ENCODE data around the gene SEC22A. TPM values are rescaled to one million over a fixed set of nuclear protein-coding genes. Genes with fewer than 3 reads are reported as not detected.

Gene SEC22A
- polyA plus RNA-seq, 1 of the 3 experiments (the other 2 are of a cell fraction) = 13.0 TPM

- Histone ChIP-seq H3K79me2 (ENCODE audit: insufficient read depth) (no peaks in the 10 kb centered on the region), H3F3A (replicated peaks; ENCODE audit: insufficient read depth) (peaks cover 18% of the 10 kb centered on the region), H3K9ac (no peak overlapping the region), H3K4me3 (ENCODE audit: low read depth in 2 of 2, low read length in 1 of 2) (no peak overlapping the region), H3K9me2 (no peaks in the 10 kb centered on the region), H3K9me3 (no peaks in the 10 kb centered on the region), H3K27me3 (ENCODE audit: insufficient read depth) (no peaks in the 10 kb centered on the region), H3K27ac (ENCODE audit: low read depth in 2 of 2, low read length in 1 of 2) (peak overlapping the region in 1 of 2 experiments; percentile 85; a peak in 1 of 4 replicates), H4K20me1 (ENCODE audit: insufficient read depth) (no peaks in the 10 kb centered on the region), H3K36me3 (replicated peaks in 1 of 2; ENCODE audit: control insufficient read depth in 1 of 2, insufficient read depth in 2 of 2, low read length in 1 of 2) (peaks cover 19 to 20% of the 10 kb centered on the region in 2 experiments), H3K4me2 (no peak overlapping the region), H2AFZ (ENCODE audit: low read depth) (no peak overlapping the region), H3K4me1 (ENCODE audit: control insufficient read depth in 1 of 2, insufficient read depth in 2 of 2, low read depth in 1 of 2, low read length in 1 of 2) (peaks cover 0 to 7% of the 10 kb centered on the region in 2 experiments; a peak in 1 of 4 replicates)
- POLR2A ChIA-PET = no interaction called here
- CTCF ChIA-PET = interaction anchor here (1.0 to 1.5 kb wide), 2 partner anchors 64 to 287 kb away, joined by 3 read pairs; no protein-coding TSS in a partner anchor
- 75% methylated on average over 5 of the region's 5 CpGs for WGBS (ENCODE audit: low lambda C conversion rate)
- DNase-seq = no peak
- TF ChIP-seq CHD2 (IDR thresholded peaks at IDR 0.05; ENCODE audit: low read length, partially characterized antibody) (no peak), IRF3 (IDR thresholded peaks at IDR 0.05; ENCODE audit: low read depth, low read length) (no peak), FOXM1 (IDR thresholded peaks at IDR 0.05; ENCODE audit: low read depth) (no peak), POLR2AphosphoS5 (IDR thresholded peaks at IDR 0.05; ENCODE audit: low read depth, low read length) (no peak), RAD21 (IDR thresholded peaks at IDR 0.05; ENCODE audit: low read length) (no peak), YY1 (IDR thresholded peaks at IDR 0.05; ENCODE audit: low read depth) (no peak), REST (IDR thresholded peaks at IDR 0.05; ENCODE audit: low read depth, low read length) (no peak)
Observed at GRCh38 chr3:123271466-123272159, 69.9 kb downstream of the SEC22A start.

- peak overlapping the region; percentile 35; the same call in 1 of the 2 replicates for H3K9ac ChIP-seq
- peak overlapping the region in 1 of 2 experiments; percentile 85; a peak in 2 of 4 replicates for H3K27ac ChIP-seq (ENCODE audit: low read depth in 2 of 2, low read length in 1 of 2)
- H3K9me2 ChIP-seq = no peaks in the 10 kb centered on the region
- ChIA-PET POLR2A (no interaction called here), CTCF (interaction anchor here (1.0 kb wide), 1 partner anchor 63 kb away, joined by 3 read pairs; no protein-coding TSS in a partner anchor)
- H2AFZ ChIP-seq (ENCODE audit: low read depth) = no peak overlapping the region
- H3K36me3 ChIP-seq (replicated peaks in 1 of 2; ENCODE audit: control insufficient read depth in 1 of 2, insufficient read depth in 2 of 2, low read length in 1 of 2) = peaks cover 13 to 15% of the 10 kb centered on the region in 2 experiments
- no peak overlapping the region for H3K4me3 ChIP-seq (ENCODE audit: low read depth in 2 of 2, low read length in 1 of 2)
- no peaks in the 10 kb centered on the region for H3K27me3 ChIP-seq (ENCODE audit: insufficient read depth)
- H3K9me3 ChIP-seq = no peaks in the 10 kb centered on the region
- DNase-seq = no peak
- peaks cover 18% of the 10 kb centered on the region for H3F3A ChIP-seq (replicated peaks; ENCODE audit: insufficient read depth)
- H3K4me2 ChIP-seq = no peak overlapping the region
- H4K20me1 ChIP-seq (ENCODE audit: insufficient read depth) = no peaks in the 10 kb centered on the region
- no peak for TF ChIP-seq ELF1 (IDR thresholded peaks at IDR 0.05)
- TF ChIP-seq SMC3 (IDR thresholded peaks at IDR 0.05; ENCODE audit: low read depth, low read length) = no peak
- no peak for TF ChIP-seq RFX5 (IDR thresholded peaks at IDR 0.05; ENCODE audit: low read length)
- no peak for TF ChIP-seq YY1 (IDR thresholded peaks at IDR 0.05; ENCODE audit: low read depth)
- TF ChIP-seq REST (IDR thresholded peaks at IDR 0.05; ENCODE audit: low read depth, low read length) = no peak
- no peak for TF ChIP-seq SIN3A (IDR thresholded peaks at IDR 0.05; ENCODE audit: borderline replicate concordance, low read depth, low read length)
- no peak for TF ChIP-seq RXRA (IDR thresholded peaks at IDR 0.05; ENCODE audit: borderline replicate concordance, low read depth)
- no peak for TF ChIP-seq EZH2phosphoT487 (IDR thresholded peaks at IDR 0.05; ENCODE audit: borderline replicate concordance, low read depth)
- no peak for TF ChIP-seq POLR2AphosphoS5 (IDR thresholded peaks at IDR 0.05; ENCODE audit: low read depth, low read length)
- H3K4me1 ChIP-seq (ENCODE audit: control insufficient read depth in 1 of 2, insufficient read depth in 2 of 2, low read depth in 1 of 2, low read length in 1 of 2) = peaks cover 0 to 7% of the 10 kb centered on the region in 2 experiments; a peak in 1 of 4 replicates
- 98% methylated on average over 2 of the region's 2 CpGs for WGBS (ENCODE audit: low lambda C conversion rate)
- H3K79me2 ChIP-seq (ENCODE audit: insufficient read depth) = no peaks in the 10 kb centered on the region
Observed at GRCh38 chr3:123272547-123272946, 70.8 kb downstream of the SEC22A start.

Data from SK-N-SH (cell line).